CD4-positive, CD25-positive, alpha-beta regulatory T cell (primary cell): ENCODE data around the gene GLOD5. TPM values are rescaled to one million over a fixed set of nuclear protein-coding genes. Genes with fewer than 3 reads are reported as not detected.

ENCODE experiments used
- ATAC-seq, 2 donors: fragments of 150-1000 bp; cut with Tn5 transposase; one replicate each; pipeline ENCODE4 v1.10.0; 2021; ENCODE audit warnings: low read depth in 2 of 2, moderate number of reproducible peaks in 2 of 2, moderate library complexity in 1 of 2
- DNase-seq, 3 donors: peaks; one replicate each; pipeline versions ENCODE4 v3.0.0 to v3.0.0-alpha.2; 2012 to 2022; ENCODE audit warnings: mixed read lengths in 1 of 3
- H3K27ac ChIP-seq: one replicate; pipeline ENCODE4 v1.7.0; 2013; ENCODE audit warnings: mild to moderate bottlenecking, low read length; ENCODE audit not compliant: insufficient read depth, poor library complexity, severe bottlenecking
- H3K27me3 ChIP-seq: one replicate; pipeline ENCODE4 v1.7.0; 2013; ENCODE audit warnings: low read length; ENCODE audit not compliant: control insufficient read depth, insufficient read depth
- H3K36me3 ChIP-seq: one replicate; pipeline ENCODE4 v1.7.0; 2013; ENCODE audit warnings: mild to moderate bottlenecking, low read length, moderate library complexity; ENCODE audit not compliant: control insufficient read depth, insufficient read depth
- H3K4me1 ChIP-seq: 2 replicates; pipeline ENCODE4 v1.7.0; 2013; ENCODE audit warnings: mild to moderate bottlenecking, low read length; ENCODE audit not compliant: insufficient read depth, control insufficient read depth, poor library complexity, severe bottlenecking
- H3K4me3 ChIP-seq: one replicate; pipeline ENCODE4 v1.7.0; 2013; ENCODE audit warnings: low read depth, mild to moderate bottlenecking, low read length, moderate library complexity
- H3K9me3 ChIP-seq, 2 experiments: 1 replicate in 1 of 2; 2 replicates in 1 of 2; pipeline ENCODE4 v1.7.0; 2013; ENCODE audit warnings: low read length in 2 of 2, mild to moderate bottlenecking in 1 of 2, moderate library complexity in 1 of 2; ENCODE audit not compliant: control insufficient read depth in 2 of 2
- H3K27ac Mint-ChIP-seq, 3 donors: one replicate each; pipeline ENCODE4 v1.8.0; 2020 to 2022; ENCODE audit warnings: mild to moderate bottlenecking in 3 of 3, mixed read lengths in 3 of 3, moderate library complexity in 2 of 3
- H3K27me3 Mint-ChIP-seq: one replicate; pipeline ENCODE4 v1.8.0; 2022; ENCODE audit warnings: mild to moderate bottlenecking, mixed read lengths
- H3K36me3 Mint-ChIP-seq: one replicate; pipeline ENCODE4 v1.8.0; 2020; ENCODE audit warnings: mixed read lengths
- H3K4me1 Mint-ChIP-seq, 4 donors: one replicate each; pipeline ENCODE4 v1.8.0; 2020 to 2022; ENCODE audit warnings: mixed read lengths in 4 of 4, mild to moderate bottlenecking in 1 of 4
- H3K4me3 Mint-ChIP-seq, 4 donors: one replicate each; pipeline ENCODE4 v1.8.0; 2020 to 2022; ENCODE audit warnings: mild to moderate bottlenecking in 4 of 4, mixed read lengths in 4 of 4, moderate library complexity in 3 of 4
- H3K9me3 Mint-ChIP-seq, 7 donors: one replicate each; pipeline ENCODE4 v1.8.0; 2020 to 2022; ENCODE audit warnings: mixed read lengths in 7 of 7, mild to moderate bottlenecking in 3 of 7, moderate library complexity in 2 of 7
- polyA plus RNA-seq, 4 donors: library from polyadenylated mRNA; unstranded; fragments of 300-500 nt; fragmentation: Illumina TruSeq; gene quantifications; one replicate each; pipeline ENCODE4 v1.2.3, GENCODE V29; 2021
- total RNA-seq: library from RNA; stranded (reverse); gene quantifications from one replicate; pipeline ENCODE4 v1.2.3, GENCODE V29; 2022

The GLOD5 gene
- total and polyA plus RNA-seq, 5 donors from 2014 or later = not detected

GRCh38 chrX:48789366-48790220 lies 28.0 kb downstream of the GLOD5 start:
- no peaks in the 10 kb centered on the region for H3K27me3 Mint-ChIP-seq
- H3K27ac Mint-ChIP-seq = peak overlapping the region in 1 of 3 donors; percentile 68
- Histone ChIP-seq H3K4me1 (peaks cover 4% of the 10 kb centered on the region), H3K9me3 (no peaks in the 10 kb centered on the region), H3K27me3 (no peaks in the 10 kb centered on the region), H3K36me3 (no peaks in the 10 kb centered on the region), H3K4me3 (no peak overlapping the region), H3K27ac (no peak overlapping the region)
- H3K36me3 Mint-ChIP-seq = peaks cover 3% of the 10 kb centered on the region
- H3K4me1 Mint-ChIP-seq = peaks cover 0 to 14% (median under 1%) of the 10 kb centered on the region in 4 donors
- peaks cover 0 to 2% (median 0%) of the 10 kb centered on the region in 7 donors for H3K9me3 Mint-ChIP-seq
- peak overlapping the region in 1 of 4 donors; percentile 17 for H3K4me3 Mint-ChIP-seq
- peak in 1 of 3 donors; percentile 18 for DNase-seq
- no peak for ATAC-seq

GRCh38 chrX:48790477-48790876 lies 28.9 kb downstream of the GLOD5 start:
- Mint-ChIP-seq H3K27ac (no peak overlapping the region), H3K4me1 (peaks cover 0 to 14% (median under 1%) of the 10 kb centered on the region in 4 donors), H3K36me3 (peaks cover 3% of the 10 kb centered on the region), H3K9me3 (peaks cover 0 to 2% (median 0%) of the 10 kb centered on the region in 7 donors), H3K27me3 (no peaks in the 10 kb centered on the region), H3K4me3 (no peak overlapping the region)
- H3K27ac ChIP-seq = no peak overlapping the region
- ATAC-seq (no peak), DNase-seq (no peak)
- no peaks in the 10 kb centered on the region for H3K36me3 ChIP-seq
- no peak overlapping the region for H3K4me3 ChIP-seq
- H3K9me3 ChIP-seq = no peaks in the 10 kb centered on the region
- H3K27me3 ChIP-seq = no peaks in the 10 kb centered on the region
- peaks cover 4% of the 10 kb centered on the region for H3K4me1 ChIP-seq

DNA sequence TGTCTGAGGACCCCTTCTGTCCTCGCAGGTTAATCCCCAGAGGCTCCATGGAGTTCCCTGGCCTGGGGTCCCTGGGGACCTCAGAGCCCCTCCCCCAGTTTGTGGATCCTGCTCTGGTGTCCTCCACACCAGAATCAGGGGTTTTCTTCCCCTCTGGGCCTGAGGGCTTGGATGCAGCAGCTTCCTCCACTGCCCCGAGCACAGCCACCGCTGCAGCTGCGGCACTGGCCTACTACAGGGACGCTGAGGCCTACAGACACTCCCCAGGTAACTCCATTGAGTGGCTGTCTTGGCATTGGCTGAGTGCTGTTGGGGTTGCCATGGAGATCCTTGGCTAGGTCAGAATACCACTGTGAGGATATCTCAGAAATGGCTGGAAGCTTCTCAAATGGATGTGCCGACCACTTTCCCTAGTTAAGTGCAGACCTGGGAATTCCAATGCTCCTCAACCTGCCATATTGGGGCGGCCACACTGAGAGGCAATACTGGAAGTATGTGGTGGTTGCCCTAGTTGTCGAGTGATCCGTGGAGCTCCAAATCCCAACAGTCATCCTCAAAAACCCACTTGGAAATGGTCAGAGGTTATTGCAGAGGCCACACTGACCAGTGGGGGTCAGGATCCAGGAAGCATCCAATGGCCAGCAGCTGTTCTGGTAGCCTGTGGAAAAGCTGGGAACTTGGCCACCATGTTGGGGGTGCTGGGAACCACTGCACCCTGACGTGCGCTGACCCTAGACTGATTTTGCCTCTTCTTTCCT lies 29.7 kb downstream of the GLOD5 start:
- Mint-ChIP-seq H3K27ac (no peak overlapping the region), H3K27me3 (no peaks in the 10 kb centered on the region), H3K36me3 (peaks cover 3% of the 10 kb centered on the region), H3K4me3 (no peak overlapping the region), H3K4me1 (peaks cover 0 to 14% (median under 1%) of the 10 kb centered on the region in 4 donors), H3K9me3 (peaks cover 0 to 2% (median 0%) of the 10 kb centered on the region in 7 donors)
- Histone ChIP-seq H3K36me3 (no peaks in the 10 kb centered on the region), H3K27ac (no peak overlapping the region), H3K4me3 (no peak overlapping the region), H3K4me1 (peaks cover 4% of the 10 kb centered on the region), H3K27me3 (no peaks in the 10 kb centered on the region), H3K9me3 (no peaks in the 10 kb centered on the region)
- ATAC-seq (no peak), DNase-seq (no peak)

DNA sequence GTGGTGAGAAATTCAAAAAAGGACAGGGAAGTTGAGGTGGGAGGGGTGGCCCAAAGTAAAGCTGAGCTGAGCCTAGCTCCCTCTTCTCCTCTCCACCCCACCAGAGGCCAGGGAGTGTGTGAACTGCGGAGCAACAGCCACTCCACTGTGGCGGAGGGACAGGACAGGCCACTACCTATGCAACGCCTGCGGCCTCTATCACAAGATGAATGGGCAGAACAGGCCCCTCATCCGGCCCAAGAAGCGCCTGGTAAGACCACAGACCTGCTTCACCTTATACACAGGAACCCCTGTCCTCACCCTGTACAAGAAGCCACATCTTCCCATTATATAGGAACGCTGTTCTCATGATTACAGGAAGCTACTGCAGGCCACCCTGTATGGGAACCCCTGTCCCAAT lies 30.7 kb downstream of the GLOD5 start:
- DNase-seq (no peak), ATAC-seq (no peak)
- H3K4me1 ChIP-seq = peaks cover 4% of the 10 kb centered on the region
- peaks cover 3% of the 10 kb centered on the region for H3K36me3 Mint-ChIP-seq
- no peak overlapping the region for H3K27ac ChIP-seq
- H3K9me3 ChIP-seq = no peaks in the 10 kb centered on the region
- no peak overlapping the region for H3K4me3 Mint-ChIP-seq
- H3K27me3 Mint-ChIP-seq = no peaks in the 10 kb centered on the region
- peaks cover 0 to 14% (median under 1%) of the 10 kb centered on the region in 4 donors for H3K4me1 Mint-ChIP-seq
- no peaks in the 10 kb centered on the region for H3K27me3 ChIP-seq
- H3K27ac Mint-ChIP-seq = no peak overlapping the region
- no peak overlapping the region for H3K4me3 ChIP-seq
- H3K36me3 ChIP-seq = no peaks in the 10 kb centered on the region
- H3K9me3 Mint-ChIP-seq = peaks cover 0 to 2% (median 0%) of the 10 kb centered on the region in 7 donors

GRCh38 chrX:48793935-48794334 lies 32.4 kb downstream of the GLOD5 start:
- Mint-ChIP-seq H3K9me3 (no peaks in the 10 kb centered on the region), H3K27me3 (no peaks in the 10 kb centered on the region), H3K4me3 (no peak overlapping the region), H3K27ac (no peak overlapping the region), H3K4me1 (peaks cover 0 to 9% (median 0%) of the 10 kb centered on the region in 4 donors), H3K36me3 (peaks cover 3% of the 10 kb centered on the region)
- H3K4me1 ChIP-seq = peaks cover 4% of the 10 kb centered on the region
- H3K4me3 ChIP-seq = no peak overlapping the region
- no peaks in the 10 kb centered on the region for H3K27me3 ChIP-seq
- no peaks in the 10 kb centered on the region for H3K9me3 ChIP-seq
- ATAC-seq = no peak
- H3K36me3 ChIP-seq = no peaks in the 10 kb centered on the region
- no peak overlapping the region for H3K27ac ChIP-seq
- DNase-seq = no peak

DNA sequence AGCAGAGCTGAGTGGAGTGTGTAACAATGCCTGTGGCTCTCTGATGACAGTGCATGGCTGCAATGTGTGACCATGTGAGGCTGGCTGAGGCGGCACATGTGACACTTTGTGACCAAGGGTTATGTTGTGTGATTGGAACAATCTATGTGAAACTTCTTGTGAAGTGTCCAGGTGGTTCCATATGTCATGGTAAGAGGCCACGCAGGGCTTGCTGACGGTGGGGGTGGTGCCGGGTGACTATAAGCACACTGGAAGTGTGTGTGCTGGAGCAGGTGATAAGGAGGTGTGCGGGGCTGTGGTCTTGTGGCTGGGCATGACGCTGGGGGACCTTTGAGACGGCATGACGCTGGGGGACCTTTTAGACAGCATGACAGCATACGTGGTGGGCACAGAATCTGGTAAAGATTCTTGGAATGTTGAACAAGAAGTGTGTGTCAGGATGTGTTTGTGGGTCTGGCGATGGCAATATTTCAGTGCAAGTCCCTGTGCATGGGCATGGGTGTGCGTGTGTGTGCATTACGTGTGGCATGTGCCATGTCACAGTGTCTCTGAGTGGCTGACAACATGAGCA lies 32.9 kb downstream of the GLOD5 start:
- DNase-seq = no peak
- no peaks in the 10 kb centered on the region for H3K9me3 ChIP-seq
- no peaks in the 10 kb centered on the region for H3K27me3 ChIP-seq
- H3K36me3 ChIP-seq = no peaks in the 10 kb centered on the region
- H3K27ac Mint-ChIP-seq = peak overlapping the region in 1 of 3 donors; percentile 53
- no peak for ATAC-seq
- H3K9me3 Mint-ChIP-seq = no peaks in the 10 kb centered on the region
- H3K27ac ChIP-seq = no peak overlapping the region
- H3K36me3 Mint-ChIP-seq = peaks cover 3% of the 10 kb centered on the region
- H3K4me1 ChIP-seq = peaks cover 4% of the 10 kb centered on the region
- H3K4me3 ChIP-seq = no peak overlapping the region
- H3K4me1 Mint-ChIP-seq = peaks cover 0 to 6% (median 0%) of the 10 kb centered on the region in 4 donors
- H3K4me3 Mint-ChIP-seq = no peak overlapping the region
- no peaks in the 10 kb centered on the region for H3K27me3 Mint-ChIP-seq

DNA sequence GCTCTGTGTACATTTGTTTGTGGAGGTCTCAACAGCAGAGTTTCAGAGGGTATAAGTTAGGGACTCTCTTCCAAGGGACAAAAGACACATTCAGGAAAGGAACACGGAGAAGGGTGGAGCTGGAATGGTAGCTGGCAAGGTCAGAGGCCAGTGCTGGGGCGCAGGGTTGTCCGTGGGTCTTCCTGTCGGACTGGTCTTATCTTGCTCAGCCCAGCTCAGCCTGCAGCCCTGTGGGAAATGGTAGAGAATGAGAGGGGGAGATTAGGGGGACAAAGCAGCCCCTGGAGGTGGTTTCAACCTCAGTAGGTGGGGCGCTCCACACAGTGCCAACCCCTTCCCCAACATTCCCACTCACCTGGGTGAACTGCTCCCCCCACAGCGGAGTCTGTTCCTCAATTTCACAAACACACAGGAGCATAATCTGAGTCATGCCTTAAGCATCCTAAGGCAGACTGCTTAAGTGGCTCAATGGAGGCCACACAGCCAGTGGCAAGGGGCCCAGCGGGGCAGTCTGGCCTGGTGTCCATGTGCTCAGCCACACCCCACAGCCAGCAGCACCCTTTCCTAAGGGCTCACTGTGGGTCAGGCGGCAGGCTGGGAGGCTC lies 33.5 kb downstream of the GLOD5 start:
- ATAC-seq (no peak), DNase-seq (no peak)
- H3K27me3 ChIP-seq = no peaks in the 10 kb centered on the region
- H3K9me3 ChIP-seq = no peaks in the 10 kb centered on the region
- Mint-ChIP-seq H3K36me3 (peaks cover 3% of the 10 kb centered on the region), H3K9me3 (no peaks in the 10 kb centered on the region), H3K4me1 (no peaks in the 10 kb centered on the region), H3K27me3 (no peaks in the 10 kb centered on the region), H3K27ac (no peak overlapping the region), H3K4me3 (no peak overlapping the region)
- no peak overlapping the region for H3K4me3 ChIP-seq
- H3K27ac ChIP-seq = no peak overlapping the region
- H3K36me3 ChIP-seq = no peaks in the 10 kb centered on the region
- no peaks in the 10 kb centered on the region for H3K4me1 ChIP-seq
